Neuronal stem cell (in vitro differentiated cells): ENCODE measurements around the gene BUD31.

Source experiments
- DNase-seq: peaks from one replicate; pipeline ENCODE4 v3.0.0-alpha.2; 2013; ENCODE audit warnings: low spot score
- H2AFZ ChIP-seq: one replicate; pipeline ENCODE4 v1.6.1; 2013; ENCODE audit warnings: mild to moderate bottlenecking, low read length, inconsistent platforms
- H2AK5ac ChIP-seq: 2 replicates; pipeline ENCODE4 v1.6.1; 2013; ENCODE audit warnings: low read depth, mild to moderate bottlenecking, inconsistent platforms, low read length, moderate library complexity, mixed read lengths
- H2BK120ac ChIP-seq: 2 replicates; pipeline ENCODE4 v1.6.1; 2013; ENCODE audit warnings: low read depth, mild to moderate bottlenecking, inconsistent platforms, low read length, moderate library complexity, mixed read lengths
- H2BK12ac ChIP-seq: one replicate; pipeline ENCODE4 v1.6.1; 2013; ENCODE audit warnings: low read length, inconsistent platforms
- H2BK15ac ChIP-seq: 2 replicates; pipeline ENCODE4 v1.6.1; 2013; ENCODE audit warnings: mild to moderate bottlenecking, low read length, inconsistent platforms, mixed read lengths
- H2BK5ac ChIP-seq: one replicate; pipeline ENCODE4 v1.6.1; 2013; ENCODE audit warnings: inconsistent platforms, mild to moderate bottlenecking, low read length, moderate library complexity
- H3K14ac ChIP-seq: one replicate; pipeline ENCODE4 v1.6.1; 2013; ENCODE audit warnings: low read length, inconsistent platforms
- H3K18ac ChIP-seq: 2 replicates; pipeline ENCODE4 v1.6.1; 2013; ENCODE audit warnings: low read length, inconsistent platforms
- H3K23ac ChIP-seq: 2 replicates; pipeline ENCODE4 v1.6.1; 2013; ENCODE audit warnings: low read depth, mild to moderate bottlenecking, mixed read lengths, low read length, inconsistent platforms; ENCODE audit not compliant: poor library complexity
- H3K27ac ChIP-seq: replicated peaks from 3 replicates; pipeline ENCODE4 v1.5.1; 2013; ENCODE audit warnings: low read length, inconsistent platforms
- H3K27me3 ChIP-seq, 3 experiments: 2 replicates each; pipeline ENCODE4 v1.6.1; 2013; ENCODE audit warnings: low read length in 3 of 3, mild to moderate bottlenecking in 2 of 3, inconsistent platforms in 1 of 3, low read depth in 1 of 3, mixed read lengths in 1 of 3, moderate library complexity in 1 of 3; ENCODE audit not compliant: control insufficient read depth in 3 of 3, insufficient read depth in 3 of 3
- H3K36me3 ChIP-seq, 2 donors: replicated peaks in 1 of 2; 2 replicates each; pipeline ENCODE4 v1.6.1; 2013; ENCODE audit warnings: low read length in 2 of 2; ENCODE audit not compliant: control insufficient read depth in 2 of 2, insufficient read depth in 2 of 2
- H3K4ac ChIP-seq: 2 replicates; pipeline ENCODE4 v1.6.1; 2013; ENCODE audit warnings: inconsistent platforms, mild to moderate bottlenecking, low read length, moderate library complexity
- H3K4me1 ChIP-seq, 2 donors: 1 replicate in 1 of 2; 2 replicates in 1 of 2; pipeline ENCODE4 v1.6.1; 2013; ENCODE audit warnings: low read length in 2 of 2, low read depth in 1 of 2; ENCODE audit not compliant: control insufficient read depth in 2 of 2, insufficient read depth in 1 of 2
- H3K4me2 ChIP-seq: one replicate; pipeline ENCODE4 v1.6.1; 2013; ENCODE audit warnings: mild to moderate bottlenecking, low read length, inconsistent platforms; ENCODE audit not compliant: insufficient read depth, poor library complexity, severe bottlenecking
- H3K4me3 ChIP-seq, 2 donors: 2 replicates each; pipeline ENCODE4 v1.5.1; 2013; ENCODE audit warnings: low read length in 2 of 2, mild to moderate bottlenecking in 2 of 2, inconsistent platforms in 1 of 2, moderate library complexity in 1 of 2
- H3K79me1 ChIP-seq: one replicate; pipeline ENCODE4 v1.6.1; 2013; ENCODE audit warnings: low read depth, mild to moderate bottlenecking, inconsistent platforms, low read length, moderate library complexity
- H3K9ac ChIP-seq: one replicate; pipeline ENCODE4 v1.6.1; 2013; ENCODE audit warnings: mild to moderate bottlenecking, low read depth, low read length, inconsistent platforms; ENCODE audit not compliant: poor library complexity
- H3K9me3 ChIP-seq, 2 donors: replicated peaks in 1 of 2; 2 replicates each; pipeline versions ENCODE3 to v1.6.1; 2013; ENCODE audit warnings: low read length in 2 of 2, mild to moderate bottlenecking in 2 of 2, inconsistent platforms in 1 of 2, low read depth in 1 of 2, mixed read lengths in 1 of 2, moderate library complexity in 1 of 2; ENCODE audit not compliant: control insufficient read depth in 2 of 2, insufficient read depth in 1 of 2
- H4K8ac ChIP-seq: one replicate; pipeline ENCODE4 v1.6.1; 2013; ENCODE audit warnings: low read depth, mild to moderate bottlenecking, inconsistent platforms, low read length, moderate library complexity
- H4K91ac ChIP-seq: one replicate; pipeline ENCODE4 v1.6.1; 2013; ENCODE audit warnings: low read length, low read depth, mild to moderate bottlenecking, inconsistent platforms; ENCODE audit not compliant: poor library complexity
- WGBS, 2 donors: extraction: QIAGEN DNeasy Blood & Tissue Kit; methylation state at CpG; one replicate each; pipeline ENCODE4 v1.1.7; 2013; ENCODE audit warnings: missing lambda C conversion rate in 2 of 2, mixed read lengths in 1 of 2; ENCODE audit not compliant: insufficient read length in 2 of 2, insufficient replicate concordance in 1 of 2; ENCODE audit errors: extremely low coverage in 2 of 2; 5-methylcytosine and 5-hydroxymethylcytosine counted together

Gene BUD31

GRCh38 chr7:99371376-99371920 lies 37.3 kb upstream of the BUD31 start:
- Histone ChIP-seq H3K4ac (no peak overlapping the region), H3K14ac (no peak overlapping the region), H3K79me1 (no peaks in the 10 kb centered on the region), H2BK15ac (no peak overlapping the region), H3K9me3 (no peaks in the 10 kb centered on the region), H2BK12ac (no peak overlapping the region), H2BK5ac (no peak overlapping the region), H3K18ac (no peak overlapping the region), H3K36me3 (peaks cover 4 to 22% of the 10 kb centered on the region in 2 donors), H3K27ac (no peak overlapping the region), H4K8ac (no peak overlapping the region), H4K91ac (no peak overlapping the region), H2AK5ac (no peak overlapping the region), H3K4me1 (peaks cover 0 to 7% of the 10 kb centered on the region in 2 donors), H3K23ac (no peak overlapping the region), H3K9ac (no peak overlapping the region), H3K4me3 (no peak overlapping the region), H2BK120ac (no peak overlapping the region), H3K27me3 (no peaks in the 10 kb centered on the region), H2AFZ (no peak overlapping the region), H3K4me2 (no peak overlapping the region)
- no peak for DNase-seq
- WGBS, 2 donors = no CpG with 5 or more reads among the region's 11 CpGs

- H2AFZ ChIP-seq = peak overlapping the region; percentile 25
- H3K36me3 ChIP-seq = peaks cover 0 to 12% of the 10 kb centered on the region in 2 donors
- no CpG with 5 or more reads among the region's 21 CpGs for WGBS, 2 donors
- no peak overlapping the region for H3K14ac ChIP-seq
- H2BK15ac ChIP-seq = peak overlapping the region; percentile 12
- no peak overlapping the region for H3K27ac ChIP-seq
- no peaks in the 10 kb centered on the region for H3K27me3 ChIP-seq
- H3K23ac ChIP-seq = no peak overlapping the region
- peak overlapping the region; percentile 76 for H2AK5ac ChIP-seq
- no peaks in the 10 kb centered on the region for H3K9me3 ChIP-seq
- no peak overlapping the region for H2BK120ac ChIP-seq
- no peak overlapping the region for H4K8ac ChIP-seq
- H2BK5ac ChIP-seq = no peak overlapping the region
- H4K91ac ChIP-seq = no peak overlapping the region
- no peak overlapping the region for H3K4me3 ChIP-seq
- no peaks in the 10 kb centered on the region for H3K79me1 ChIP-seq
- H3K4me2 ChIP-seq = no peak overlapping the region
- H3K9ac ChIP-seq = no peak overlapping the region
- no peak overlapping the region for H3K4ac ChIP-seq
- H2BK12ac ChIP-seq = no peak overlapping the region
- peaks cover 0 to 6% of the 10 kb centered on the region in 2 donors for H3K4me1 ChIP-seq
- H3K18ac ChIP-seq = no peak overlapping the region
- DNase-seq = no peak
These were observed 36.3 kb upstream of the BUD31 start for GRCh38 chr7:99372275-99373090.

- no CpG with 5 or more reads among the region's 41 CpGs for WGBS, 2 donors
- H3K27me3 ChIP-seq = no peaks in the 10 kb centered on the region
- no peaks in the 10 kb centered on the region for H3K79me1 ChIP-seq
- no peak overlapping the region for H4K8ac ChIP-seq
- no peak overlapping the region for H3K4ac ChIP-seq
- H2BK5ac ChIP-seq = peak overlapping the region; percentile 39
- H3K4me1 ChIP-seq = peaks cover 0 to 6% of the 10 kb centered on the region in 2 donors
- H3K27ac ChIP-seq = no peak overlapping the region
- H3K4me3 ChIP-seq = peak overlapping the region; percentile 2 to 94
- no peak overlapping the region for H3K14ac ChIP-seq
- H3K23ac ChIP-seq = no peak overlapping the region
- H2BK120ac ChIP-seq = no peak overlapping the region
- no peak overlapping the region for H2BK12ac ChIP-seq
- DNase-seq = no peak
- H3K4me2 ChIP-seq = peak overlapping the region; percentile 93
- peak overlapping the region; percentile 99 for H2AFZ ChIP-seq
- H4K91ac ChIP-seq = no peak overlapping the region
- peaks cover 0 to 15% of the 10 kb centered on the region in 2 donors for H3K36me3 ChIP-seq
- peak overlapping the region; percentile 12 for H2BK15ac ChIP-seq
- H3K18ac ChIP-seq = peak overlapping the region; percentile 91
- H3K9me3 ChIP-seq = no peaks in the 10 kb centered on the region
- H3K9ac ChIP-seq = no peak overlapping the region
- peak overlapping the region; percentile 76 for H2AK5ac ChIP-seq
These were observed 35.4 kb upstream of the BUD31 start for GRCh38 chr7:99373091-99374066.
